Activated CD4-positive, alpha-beta T cell treated with anti-CD3 and anti-CD28 coated beads, Interleukin-2, Interleukin-4, amounts not matched to agents 100 ng/mL and 50 ng/mL, durations not matched to agents 16 hours and 8 hours (primary cell): ENCODE results near the gene TGFBRAP1.
"Not testable (repeated sequence)": the region's sequence is repeated elsewhere in the genome, so short reads cannot be mapped to it uniquely, and the experiment has no call there.

Source experiments
- DNase-seq: peaks from one replicate; pipeline ENCODE4 v3.0.0-alpha.2; 2020; ENCODE audit warnings: low spot score

Gene TGFBRAP1

DNA sequence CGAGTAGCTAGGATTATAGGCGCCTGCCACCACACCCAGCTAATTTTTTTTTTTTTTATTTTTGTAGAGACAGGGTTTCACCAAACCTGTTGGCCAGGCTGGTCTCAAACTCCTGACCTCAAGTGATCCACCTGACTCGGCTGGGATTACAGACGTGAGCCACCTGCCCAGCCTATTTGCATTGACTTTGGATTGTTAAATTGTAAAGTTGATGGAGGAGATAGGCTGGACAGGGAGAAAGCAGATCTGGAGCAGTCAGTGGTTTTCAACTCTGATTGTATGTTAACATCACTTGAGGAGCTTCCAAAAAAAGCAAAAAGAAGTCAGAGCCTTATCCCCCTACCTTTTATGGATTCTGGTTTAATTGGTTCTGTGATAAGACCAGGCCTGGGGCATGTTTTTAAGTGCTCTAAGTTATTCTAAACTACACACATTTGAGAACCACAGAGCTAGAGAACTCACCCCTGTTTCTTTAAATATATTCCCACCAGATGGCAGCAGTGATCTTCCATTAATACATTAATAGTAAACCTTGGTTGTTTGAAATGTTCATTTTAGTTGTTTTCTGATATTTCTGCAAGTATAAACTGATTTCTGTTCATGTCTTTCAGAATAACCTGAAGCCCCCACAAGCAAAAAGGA, 15.3 kb upstream of the TGFBRAP1 start:
- no peak for DNase-seq

DNA sequence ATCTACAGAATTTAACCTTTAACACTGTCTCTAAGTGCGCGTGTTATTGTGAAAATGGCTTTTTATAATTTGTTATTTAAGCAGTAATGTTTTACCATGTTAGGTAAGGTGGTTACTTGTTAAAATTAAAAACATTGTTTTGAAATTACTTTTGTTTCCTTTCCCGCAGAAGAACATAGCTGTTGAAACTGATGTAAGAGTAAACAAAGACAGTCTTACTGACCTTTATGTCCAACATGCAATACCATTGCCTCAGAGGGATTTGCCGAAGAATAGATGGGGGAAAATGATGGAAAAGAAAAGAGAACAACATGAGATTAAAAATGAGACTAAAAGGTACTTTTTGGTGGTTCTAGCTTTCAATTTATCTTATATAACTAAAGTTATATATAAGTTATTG, 9.9 kb upstream of the TGFBRAP1 start:
- no peak for DNase-seq

DNA sequence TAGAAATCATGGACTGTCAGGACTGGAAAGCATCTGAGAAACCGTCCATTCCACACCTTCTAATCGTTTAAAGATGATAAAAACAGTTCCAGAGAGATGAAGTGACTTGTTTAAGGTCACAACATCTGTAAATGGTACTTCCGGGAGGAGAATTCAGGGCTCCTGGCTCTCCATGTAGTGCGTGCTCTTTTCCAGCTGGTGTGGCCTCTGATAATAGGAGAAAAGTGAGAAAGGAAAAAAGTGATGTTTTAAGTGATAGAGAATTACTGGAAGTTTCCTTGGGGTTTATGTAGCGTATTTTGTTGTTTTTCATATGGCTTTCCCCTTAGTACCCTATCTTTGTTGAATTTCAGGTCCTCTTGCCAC, 8.5 kb upstream of the TGFBRAP1 start:
- no peak for DNase-seq

DNA sequence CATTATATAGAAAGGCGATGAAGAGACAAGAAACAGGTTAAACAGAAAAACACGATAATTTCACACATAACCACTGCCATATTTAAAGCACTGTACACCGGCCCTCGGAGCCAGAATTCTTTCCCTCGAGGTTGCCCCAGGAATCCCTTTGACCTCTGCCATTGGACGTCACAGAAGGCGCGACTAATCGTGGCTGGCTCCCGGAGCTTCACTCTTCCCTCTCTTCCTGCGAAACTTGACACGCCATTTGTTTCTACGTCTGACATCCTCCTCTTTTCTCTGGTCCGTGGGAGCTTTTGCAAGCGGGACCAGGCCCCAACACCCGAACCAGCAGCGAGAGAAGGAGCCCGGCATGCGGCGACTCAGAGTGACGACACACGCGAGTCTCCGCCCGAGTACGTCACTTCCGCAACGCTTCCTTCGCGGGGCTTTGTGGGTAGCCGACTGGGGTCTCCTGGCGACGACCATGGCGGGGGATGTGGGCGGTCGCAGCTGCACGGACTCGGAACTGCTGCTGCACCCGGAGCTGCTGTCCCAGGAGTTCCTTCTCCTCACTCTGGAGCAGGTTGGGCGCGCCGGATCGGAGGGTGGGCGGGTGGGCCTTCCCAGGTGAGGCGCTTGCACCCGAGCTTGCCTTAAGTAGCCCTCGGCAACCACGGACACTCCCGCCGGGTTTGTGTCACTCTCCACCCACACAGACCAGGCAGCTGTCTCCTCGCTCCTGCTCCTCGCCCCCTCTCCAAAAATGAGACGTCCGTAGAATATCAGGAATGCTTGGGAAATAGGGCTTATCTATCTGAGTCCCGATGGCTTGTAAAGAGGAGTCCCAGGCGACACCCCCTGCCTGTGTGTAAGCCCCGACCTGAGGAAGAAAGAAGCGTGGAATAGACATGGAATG, 7.8 kb upstream of the TGFBRAP1 start, which contains the start of gene C2orf49:
Gene C2orf49, plus strand, starts transcription at position 419 of the 898 bp plus-strand sequence. Its CDS starts 48 bp downstream, at position 467.
- peak; percentile 89 for DNase-seq

DNA sequence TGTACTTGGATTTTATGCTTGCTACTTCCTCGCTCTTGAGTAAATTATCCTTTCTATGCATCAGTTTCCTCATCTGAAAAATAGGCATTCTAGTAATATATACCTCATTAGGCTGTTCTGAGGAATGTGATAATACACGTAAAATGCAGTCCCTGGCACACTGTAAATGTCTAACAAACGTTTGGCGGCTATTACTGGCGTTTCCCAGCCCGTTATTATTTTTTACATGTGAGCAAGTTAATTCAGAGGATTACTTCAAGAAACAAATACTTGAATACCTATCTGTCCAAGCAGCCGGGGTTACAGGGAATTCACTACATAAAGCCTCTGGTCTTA, 7.2 kb upstream of the TGFBRAP1 start:
- no peak for DNase-seq

DNA sequence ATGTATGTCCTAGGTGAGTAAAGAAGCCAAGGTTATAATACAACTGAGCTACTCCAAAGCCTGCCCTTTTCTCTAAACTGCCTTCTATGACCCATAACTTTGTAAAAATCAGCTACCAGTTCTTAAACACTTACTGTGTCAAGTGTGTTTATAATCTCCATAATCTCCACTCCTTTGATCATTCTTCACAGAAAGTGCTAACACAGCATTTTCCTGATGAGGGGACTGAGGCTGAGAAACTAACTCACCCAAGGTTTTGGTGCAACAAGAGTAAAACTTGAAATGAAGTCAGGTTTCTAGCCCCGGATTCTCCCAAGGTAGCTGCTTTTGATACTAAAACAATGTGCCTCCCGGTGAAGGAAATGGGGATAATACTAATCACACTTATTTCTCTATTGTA, 5.9 kb upstream of the TGFBRAP1 start:
- no peak for DNase-seq

DNA sequence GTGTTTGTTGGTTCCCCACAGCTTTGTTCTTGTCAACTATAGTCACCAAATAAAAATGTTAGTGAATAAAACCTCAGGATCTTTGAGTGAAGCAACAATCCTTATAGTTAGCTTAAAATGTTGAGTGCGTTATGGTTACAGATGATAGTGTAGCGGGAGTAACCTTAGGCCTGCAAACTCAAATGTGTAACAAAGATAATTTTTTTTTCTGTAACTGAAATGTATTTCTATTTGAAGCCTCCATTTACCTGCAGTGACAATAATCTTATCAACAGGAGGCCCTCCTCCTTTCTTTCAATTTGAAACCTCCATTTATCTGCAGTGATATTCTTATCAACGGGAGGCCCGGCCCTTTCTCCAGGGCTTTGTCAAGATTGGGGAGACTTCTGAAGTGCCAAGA, 4.7 kb upstream of the TGFBRAP1 start:
- no peak for DNase-seq

DNA sequence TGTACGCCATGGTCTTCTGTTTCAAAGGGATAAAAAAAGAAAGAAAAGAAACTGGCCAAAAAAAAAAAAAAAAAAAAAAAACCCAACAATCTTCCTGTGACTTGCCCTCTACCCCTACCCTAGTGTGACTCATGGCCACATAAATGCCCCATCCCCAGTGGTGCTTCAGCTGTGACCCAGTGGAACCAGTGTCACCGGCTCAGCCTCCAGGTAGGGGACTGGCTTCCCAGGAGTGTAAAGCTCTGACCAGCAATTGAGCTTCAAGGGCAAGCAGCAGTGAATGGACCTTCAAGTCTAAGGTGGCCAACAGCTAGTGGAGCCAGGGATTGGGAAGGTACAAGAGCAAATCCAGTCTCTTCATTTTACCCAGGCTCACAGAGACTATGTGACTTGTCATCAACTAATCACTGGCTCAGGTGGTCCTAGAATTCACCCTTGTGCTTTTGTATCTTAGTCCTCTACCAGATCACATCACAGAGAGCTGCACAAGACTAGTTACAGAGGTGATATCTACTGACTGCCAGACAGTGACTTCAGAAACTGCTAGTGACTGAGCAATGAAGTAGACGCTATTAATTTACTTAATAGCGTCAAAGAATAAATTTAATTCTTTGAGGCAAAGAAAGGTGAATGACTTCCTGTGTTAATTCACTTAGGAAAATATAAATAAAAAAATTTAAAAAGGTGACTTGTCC, 1.3 kb upstream of the TGFBRAP1 start:
- DNase-seq: no peak

DNA sequence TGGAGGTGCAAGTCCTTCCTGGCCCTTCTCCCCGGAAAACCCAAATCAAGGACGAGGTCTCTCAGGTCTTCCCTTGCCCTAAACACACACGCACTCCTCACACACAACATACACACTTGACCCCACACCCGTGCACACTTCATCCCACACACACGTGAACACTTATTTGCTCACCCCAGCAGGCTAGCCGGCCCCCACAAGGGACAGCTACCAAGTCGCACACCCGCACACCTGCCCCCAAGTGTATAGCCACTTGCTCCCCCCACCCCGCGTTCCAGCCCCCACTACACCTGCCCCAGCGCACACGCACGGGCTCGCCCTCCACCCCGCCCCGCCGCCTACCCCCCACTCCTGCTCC, 359 bp downstream of the TGFBRAP1 start:
- DNase-seq: no peak

DNA sequence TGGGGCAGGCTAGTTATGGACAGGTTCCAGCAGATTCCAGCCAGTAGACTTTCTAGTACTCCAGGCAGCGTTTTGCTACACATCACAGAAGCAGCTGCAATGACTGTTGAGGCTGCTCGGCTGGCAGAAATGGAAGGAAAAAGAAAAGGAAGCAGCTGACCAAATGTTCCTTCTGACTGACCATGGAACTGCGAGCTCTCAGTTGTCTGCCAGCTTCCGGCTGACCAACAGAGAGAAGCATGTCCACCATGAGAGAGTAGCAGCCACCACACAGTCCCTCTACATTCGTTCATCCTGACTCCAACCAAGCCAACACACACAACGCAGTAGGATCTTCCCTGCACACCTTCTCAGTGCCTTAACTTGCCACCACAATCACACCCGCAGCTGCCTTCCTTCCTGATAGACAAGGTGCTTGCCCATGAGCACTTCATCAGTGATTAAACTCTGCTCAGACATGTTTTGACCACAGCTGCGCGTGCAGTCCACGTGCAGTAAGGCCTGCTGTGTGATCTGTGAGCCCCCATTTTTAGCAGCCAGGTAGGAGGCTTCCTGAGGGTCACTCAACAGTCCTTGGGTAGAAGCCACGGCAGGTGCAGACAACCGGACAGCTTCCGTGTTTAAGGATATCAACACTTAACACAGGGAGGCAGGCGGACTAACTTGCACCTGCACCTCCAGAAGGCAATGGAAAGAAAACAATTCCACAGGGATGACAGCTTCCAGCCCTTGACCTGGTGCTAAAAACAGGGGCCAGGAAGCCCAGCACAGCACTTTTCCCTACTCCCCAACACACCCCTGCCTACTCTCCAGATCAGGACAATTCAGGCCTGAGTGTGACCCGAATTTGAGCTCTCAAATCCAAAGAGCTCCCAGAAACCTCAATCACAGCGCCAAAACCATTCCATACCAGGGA, 996 bp downstream of the TGFBRAP1 start:
- no peak for DNase-seq

DNA sequence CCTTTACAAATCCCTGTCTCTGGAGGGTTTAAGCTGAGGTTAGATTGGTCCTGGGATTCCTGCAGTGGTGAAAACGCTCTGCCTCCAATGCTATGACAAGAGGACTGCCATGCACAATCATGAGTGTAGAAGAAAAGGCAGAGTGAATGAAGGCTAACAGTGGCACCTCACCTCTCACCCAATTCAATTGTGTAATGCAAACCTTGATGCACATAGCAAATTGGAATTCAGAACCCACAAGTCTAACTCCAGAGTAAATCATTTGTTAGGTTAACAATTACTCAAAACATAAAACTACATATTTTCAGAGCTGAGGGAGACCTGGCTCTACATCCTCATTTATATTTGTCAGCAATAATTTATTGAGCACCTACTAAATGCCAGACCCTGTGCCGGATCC, 1.8 kb downstream of the TGFBRAP1 start:
- no peak for DNase-seq

DNA sequence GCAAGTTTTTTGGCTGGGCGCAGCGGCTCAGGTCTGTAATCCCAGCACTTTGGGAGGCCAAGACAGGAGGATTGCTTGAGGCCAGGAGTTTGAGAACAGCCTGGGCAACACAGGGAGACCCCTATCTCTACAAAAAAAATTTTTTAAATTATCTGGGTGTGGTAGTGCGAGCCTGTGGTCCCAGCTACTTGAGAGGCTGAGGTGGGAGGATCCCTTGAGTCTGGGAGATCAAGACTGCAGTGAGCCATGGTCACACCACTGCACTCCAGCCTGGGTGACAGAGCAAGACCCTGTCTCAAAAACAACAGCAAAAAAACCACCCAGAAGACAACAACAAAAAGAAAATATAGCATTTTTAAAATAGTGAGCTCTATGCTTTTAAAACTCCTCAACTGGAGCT, 2.3 kb downstream of the TGFBRAP1 start:
- DNase-seq: not testable (repeated sequence)

DNA sequence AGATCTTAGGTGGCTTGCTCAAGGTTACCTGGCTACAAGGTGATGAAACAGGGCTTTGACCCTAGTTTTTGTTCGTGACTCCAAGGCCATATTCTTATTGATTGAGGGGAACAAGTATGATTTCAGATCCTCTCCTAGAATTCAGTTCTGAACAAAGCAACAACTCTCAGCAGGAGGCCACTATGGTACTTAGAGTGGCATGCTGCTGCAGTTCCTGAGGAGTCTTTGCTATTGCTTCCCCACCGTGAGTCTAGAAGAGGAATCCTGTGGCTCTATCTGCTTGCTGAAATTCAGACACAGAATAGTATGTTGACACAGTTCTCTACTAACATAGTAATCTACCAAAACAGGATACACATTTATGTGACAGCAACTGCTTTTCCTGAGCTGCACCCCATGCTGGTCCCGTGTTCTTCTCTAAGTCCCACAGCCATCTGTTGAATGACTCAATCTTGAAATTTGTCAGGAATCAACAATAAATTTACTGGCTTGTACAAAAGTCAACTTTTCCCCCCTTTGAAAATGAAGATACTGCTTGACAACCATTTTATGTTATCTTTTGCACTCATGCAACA, 4.1 kb downstream of the TGFBRAP1 start:
- DNase-seq: no peak

DNA sequence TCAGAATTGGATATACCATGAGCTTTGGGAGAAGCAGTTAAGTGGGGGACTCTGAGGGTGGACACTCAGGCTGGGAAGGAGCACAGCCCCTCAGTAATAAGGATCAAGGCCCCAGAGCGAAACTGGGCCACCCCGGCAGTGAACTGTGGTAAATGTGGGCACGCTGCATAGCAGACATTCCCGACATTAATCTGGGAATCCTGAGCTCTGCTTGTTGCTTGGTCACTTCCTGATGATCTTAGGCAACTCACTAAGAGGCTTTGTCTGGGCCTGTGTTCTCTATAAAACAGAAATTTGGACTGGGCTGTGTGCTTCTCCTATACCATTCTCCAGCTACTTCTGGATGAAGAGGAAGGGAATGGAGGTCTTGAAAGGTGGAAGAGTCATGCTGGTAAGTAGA, 4.8 kb downstream of the TGFBRAP1 start:
- no peak for DNase-seq

DNA sequence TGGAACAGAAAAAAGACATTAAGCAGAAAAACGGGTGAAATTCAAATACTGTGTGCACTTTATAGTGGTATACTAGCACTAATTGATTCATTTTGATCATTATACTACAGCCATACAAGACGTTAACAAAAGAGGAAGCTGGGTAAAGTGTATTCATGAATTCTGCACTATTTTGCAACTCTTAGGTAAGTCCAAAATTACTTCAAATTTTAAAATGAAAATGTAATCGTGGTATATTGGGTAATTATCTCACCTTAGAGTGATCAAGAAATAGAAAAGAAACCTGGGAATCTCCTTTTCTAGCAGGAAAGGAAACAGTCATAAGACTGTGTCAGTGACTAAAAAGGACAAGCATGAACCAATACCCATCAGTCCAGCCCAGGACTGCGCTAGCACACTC, 5.4 kb downstream of the TGFBRAP1 start:
- DNase-seq: no peak

DNA sequence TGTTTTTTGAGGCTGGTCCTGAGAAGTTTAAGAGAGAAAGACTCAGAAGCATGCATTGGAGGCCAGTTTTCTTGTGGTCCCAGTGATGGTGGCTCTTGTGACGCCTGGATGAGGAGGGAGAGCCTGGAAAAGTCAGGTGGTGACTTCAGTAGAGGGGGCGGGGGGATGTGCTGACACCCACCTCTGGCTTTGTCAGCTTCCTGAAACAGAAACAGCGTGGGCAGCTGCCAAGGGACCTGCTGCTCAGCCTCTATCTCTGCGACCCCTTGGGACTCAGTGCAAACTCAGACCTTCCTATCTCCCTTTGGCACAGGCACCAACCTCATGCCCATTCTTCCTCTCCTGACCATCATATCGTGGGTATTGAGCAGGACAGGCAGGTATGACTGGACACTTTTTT, 6.4 kb downstream of the TGFBRAP1 start:
- no peak for DNase-seq

DNA sequence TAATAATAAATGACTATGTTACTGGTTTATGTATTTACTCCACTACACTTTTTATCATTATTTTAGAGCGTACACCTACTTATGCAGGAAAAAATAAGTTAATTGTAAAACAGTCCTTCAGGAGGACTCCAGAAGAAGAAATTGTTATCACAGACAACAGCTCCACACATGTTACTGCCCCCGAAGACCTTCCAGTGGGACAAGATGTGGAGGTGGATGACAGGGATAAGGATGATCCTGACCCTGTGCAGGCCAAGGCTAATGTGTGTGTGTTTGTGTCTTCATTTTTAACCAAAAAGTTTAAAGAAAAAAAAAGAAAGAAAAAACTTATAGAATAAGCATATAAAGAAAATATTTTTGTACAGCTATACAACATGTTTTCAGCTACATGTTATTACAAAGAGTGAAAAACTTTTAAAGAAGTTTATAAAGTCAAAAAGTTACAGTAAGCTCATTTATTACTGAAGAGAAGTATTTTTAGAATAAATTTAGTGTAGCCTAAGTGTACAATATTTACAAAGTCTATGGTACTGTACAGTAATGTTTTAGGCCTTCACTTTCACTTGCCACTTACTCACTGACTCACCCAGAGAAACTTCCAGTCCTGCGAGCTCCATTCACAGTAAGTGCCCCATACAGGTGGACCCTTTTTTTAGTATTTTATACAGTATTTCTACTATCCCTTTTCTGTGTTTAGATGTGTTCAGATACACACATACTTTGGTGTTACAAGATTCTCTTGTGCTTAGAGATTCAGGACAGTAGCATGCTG, 7.5 kb downstream of the TGFBRAP1 start:
- no peak for DNase-seq

DNA sequence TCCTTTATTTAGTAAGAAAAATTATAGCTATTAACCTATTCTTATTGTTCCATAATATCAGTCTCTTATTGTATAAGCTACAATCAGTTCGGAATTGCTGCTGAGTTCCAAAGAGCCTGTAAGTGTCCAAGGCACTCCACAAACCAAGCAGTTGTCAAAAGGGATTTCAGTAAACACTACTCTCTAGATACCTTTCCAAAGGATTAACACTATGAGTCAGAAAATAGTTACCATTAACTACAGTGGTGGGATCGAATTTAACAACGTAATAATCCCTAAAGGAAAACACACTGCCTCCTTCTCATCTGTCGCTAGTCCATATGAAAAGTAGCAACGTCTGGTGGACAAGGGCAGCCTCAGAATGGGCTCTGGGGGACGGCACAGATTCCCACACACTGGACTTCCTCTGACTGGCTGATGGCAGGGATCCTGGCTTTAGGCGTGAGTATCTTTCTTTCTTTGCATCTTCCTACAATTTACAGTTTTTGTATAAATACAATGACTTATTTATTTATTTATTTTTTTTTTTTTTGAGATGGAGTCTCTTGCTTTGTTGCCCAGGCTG, 8.8 kb downstream of the TGFBRAP1 start:
- DNase-seq: no peak

DNA sequence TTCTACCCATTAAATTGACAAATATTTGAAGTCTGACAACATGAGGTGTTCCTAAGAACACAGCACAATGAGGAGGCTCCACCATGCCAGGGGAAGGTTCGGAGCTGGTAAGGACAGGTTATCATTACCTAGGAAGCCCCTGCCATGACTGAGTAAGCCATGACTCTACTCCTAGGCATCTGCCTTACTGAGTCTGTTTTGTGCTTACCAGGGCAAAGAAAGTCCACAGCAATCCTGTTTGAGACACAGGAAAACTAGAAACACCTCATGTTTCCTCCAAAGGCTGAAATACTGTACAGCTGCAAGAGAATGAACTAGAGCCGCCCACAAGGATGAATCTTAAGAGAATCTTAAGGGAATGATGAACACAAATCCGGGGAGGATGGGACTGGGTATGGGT, 11.6 kb downstream of the TGFBRAP1 start:
- DNase-seq: no peak

DNA sequence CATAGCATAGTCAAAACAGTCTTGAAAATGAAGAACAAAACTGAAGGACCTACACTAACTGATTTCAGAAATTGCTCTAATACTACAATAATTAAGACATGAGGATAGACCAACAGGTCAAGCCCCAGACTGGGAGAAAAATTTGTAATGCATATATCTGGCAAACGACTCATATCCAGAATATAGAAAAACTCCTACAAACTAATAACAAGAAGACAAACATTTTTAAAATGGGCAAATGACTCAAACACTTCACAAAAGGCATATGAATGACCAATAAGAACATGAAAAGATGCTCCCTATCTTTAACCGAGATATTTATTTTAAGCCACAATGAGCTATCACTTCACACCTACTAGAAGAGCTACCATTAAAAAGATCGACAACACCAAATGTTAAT, 14.2 kb downstream of the TGFBRAP1 start:
- peak; percentile 42 for DNase-seq

DNA sequence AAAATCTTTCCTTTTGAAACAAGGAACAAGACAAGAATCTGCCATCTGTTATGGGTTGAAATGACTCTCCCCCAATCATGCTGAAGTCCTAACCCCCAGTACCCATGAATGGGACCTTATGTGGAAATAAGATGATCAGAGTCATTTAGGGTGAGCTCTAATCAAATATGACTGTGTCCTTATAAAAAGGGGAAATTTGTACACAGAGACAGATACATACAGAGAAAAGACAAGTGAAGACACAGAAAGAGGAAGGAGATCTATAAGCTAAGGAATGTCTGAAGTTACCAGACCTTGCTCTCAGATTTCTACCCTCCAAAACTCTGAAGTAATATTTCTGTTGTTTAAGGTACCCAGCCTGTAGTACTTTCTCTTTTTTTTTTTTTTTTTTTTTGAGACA, 15.7 kb downstream of the TGFBRAP1 start:
- no peak for DNase-seq
